HG02763 (cell line): Measurements from ENCODE around the gene TIE1.
"Not testable (repeated sequence)": the region's sequence is repeated elsewhere in the genome, so short reads cannot be mapped to it uniquely, and the experiment has no call there.

Experiments
- ATAC-seq: cut with Tn5 transposase; IDR thresholded peaks from one replicate; pipeline ENCODE4 v1.9.1; 2021; ENCODE audit warnings: mild to moderate bottlenecking, moderate library complexity; ENCODE audit not compliant: unreplicated experiment

Gene TIE1

GRCh38 chr1:43358746-43359693 lies 58.2 kb downstream of the TIE1 start, which contains the start of gene CDC20:
TSS of gene CDC20 (plus strand) at chr1:43358981. CDS start at chr1:43359216, 235 bp downstream.
- ATAC-seq: peak; percentile 91

- no peak for ATAC-seq
These were observed 58.9 kb downstream of the TIE1 start for GRCh38 chr1:43359696-43360095.

- no peak for ATAC-seq
These were observed 59.8 kb downstream of the TIE1 start for GRCh38 chr1:43360616-43361015.

DNA sequence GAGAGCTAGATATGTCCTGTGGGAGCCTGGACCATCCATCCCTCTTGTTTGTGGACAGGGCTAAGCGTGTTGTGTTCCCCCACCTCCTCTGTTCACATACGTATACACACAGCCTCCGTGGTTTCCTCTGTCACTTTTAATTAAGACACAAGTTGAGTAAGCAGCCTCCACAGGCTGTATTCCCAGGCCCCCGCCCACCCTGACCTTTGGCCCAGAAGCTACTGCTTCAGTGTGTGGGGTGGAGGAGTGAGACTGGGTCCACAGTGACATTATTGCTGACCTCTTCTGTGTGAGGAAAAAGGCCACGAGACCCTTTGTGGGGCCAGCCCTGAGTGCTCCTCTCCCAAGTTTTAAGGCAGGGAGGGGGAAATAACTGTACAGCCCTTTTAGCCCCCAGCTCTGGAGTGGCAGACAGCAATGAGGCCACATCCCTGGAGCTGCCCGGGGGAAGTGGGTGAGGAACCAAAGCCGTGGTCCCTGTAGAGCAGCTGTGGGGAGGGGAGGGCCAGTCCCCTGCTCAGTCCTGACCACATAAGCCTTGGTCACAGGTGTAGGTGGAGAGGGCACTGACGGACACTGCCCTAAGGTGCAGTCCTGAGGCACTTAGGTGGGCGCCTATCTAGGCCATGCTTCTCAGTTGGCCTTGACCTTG lies 62.6 kb downstream of the TIE1 start:
- ATAC-seq: no peak

GRCh38 chr1:43363935-43364525 lies 63.2 kb downstream of the TIE1 start:
- ATAC-seq: no peak

- no peak for ATAC-seq
These were observed 64.9 kb downstream of the TIE1 start for GRCh38 chr1:43365678-43366077.

GRCh38 chr1:43366179-43366578 lies 65.4 kb downstream of the TIE1 start:
- ATAC-seq: no peak

- no peak for ATAC-seq
These were observed 65.8 kb downstream of the TIE1 start for GRCh38 chr1:43366601-43367025.

DNA sequence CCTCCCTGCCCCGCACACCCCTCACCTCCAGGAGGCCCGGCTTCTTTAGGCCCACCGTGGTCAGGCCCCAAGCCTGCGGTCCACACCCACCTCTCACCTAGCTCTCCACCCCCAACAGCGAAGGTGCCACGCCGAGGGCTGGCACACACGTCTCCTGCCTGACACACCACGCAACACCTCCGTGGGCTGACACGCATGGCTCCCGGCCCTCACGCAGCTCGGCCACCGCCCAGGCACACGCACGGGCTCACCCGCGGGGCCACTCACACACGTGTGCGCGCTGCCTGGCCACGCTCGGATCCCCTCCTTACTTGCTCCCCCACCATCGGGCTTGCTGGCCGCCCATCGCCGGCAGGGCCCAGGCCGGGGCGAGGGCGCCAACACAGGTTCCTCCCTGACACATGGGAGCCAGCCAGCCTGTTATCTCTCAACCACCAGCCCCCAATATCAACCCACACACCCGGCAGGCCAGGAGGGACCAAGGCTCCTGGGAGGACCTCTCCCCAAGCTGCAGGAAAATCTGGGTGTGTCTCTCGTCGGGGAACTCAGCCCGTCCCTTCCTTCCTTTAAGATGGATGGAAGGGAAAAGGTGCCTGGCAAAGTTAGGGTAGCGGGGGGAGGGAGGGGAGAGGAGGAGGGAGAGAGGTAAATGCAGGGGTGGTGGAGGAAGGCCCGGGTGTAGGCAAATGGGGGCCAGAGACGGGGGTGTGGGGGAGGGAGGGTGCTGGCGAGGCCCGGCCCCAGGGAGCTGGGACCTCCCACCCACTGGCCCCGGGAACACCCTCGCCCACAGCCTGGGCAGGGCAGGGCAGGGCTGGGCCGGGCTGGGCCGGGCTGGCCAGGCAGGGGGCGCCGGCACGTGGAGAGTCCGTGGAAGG lies 66.5 kb downstream of the TIE1 start:
- peak; percentile 41 for ATAC-seq

DNA sequence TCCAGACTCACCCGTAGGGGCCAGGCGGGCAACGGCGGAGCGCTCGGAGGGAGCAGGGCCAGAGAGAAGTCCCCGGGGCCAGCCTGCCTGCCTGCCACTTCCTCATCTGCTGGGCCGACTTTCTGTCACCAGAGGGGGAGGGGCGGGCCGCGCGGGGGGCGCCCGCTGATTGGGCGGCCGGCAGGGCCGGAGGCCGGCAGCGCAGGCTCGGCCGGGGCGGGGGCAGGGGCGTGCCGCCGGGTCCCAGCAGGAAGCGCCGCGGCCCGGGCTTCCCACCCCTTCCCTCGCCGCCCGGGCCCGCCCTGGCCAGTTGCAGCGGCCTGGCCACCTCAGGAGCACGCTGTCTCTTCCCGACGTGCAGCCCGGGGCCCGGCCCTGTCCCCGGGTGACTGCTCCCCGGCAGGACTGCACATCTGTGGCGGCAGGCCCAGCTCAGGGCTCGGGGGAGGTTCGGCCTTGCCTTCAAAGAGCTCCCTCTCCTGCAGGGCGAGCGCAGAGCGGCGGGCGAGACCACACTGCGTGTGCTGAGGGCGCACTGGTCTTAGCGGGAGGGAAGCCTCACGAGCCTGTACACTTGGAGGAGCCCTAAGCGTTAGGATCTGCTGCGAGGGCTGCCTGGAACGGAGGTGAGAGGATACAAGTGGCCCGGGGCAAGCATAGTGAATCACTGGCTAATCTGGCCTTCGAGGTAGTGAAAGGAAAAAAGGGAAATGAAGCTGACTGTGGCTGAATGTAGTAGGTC lies 67.3 kb downstream of the TIE1 start, which contains the start of gene ELOVL1:
Gene ELOVL1 (minus strand): TSS at position 108 of the 742 bp plus-strand sequence. CDS start 2,402 bp downstream, outside the sequence.
- ATAC-seq: peak; percentile 68

- ATAC-seq: no peak
These were observed 67.9 kb downstream of the TIE1 start for GRCh38 chr1:43368646-43369020.

DNA sequence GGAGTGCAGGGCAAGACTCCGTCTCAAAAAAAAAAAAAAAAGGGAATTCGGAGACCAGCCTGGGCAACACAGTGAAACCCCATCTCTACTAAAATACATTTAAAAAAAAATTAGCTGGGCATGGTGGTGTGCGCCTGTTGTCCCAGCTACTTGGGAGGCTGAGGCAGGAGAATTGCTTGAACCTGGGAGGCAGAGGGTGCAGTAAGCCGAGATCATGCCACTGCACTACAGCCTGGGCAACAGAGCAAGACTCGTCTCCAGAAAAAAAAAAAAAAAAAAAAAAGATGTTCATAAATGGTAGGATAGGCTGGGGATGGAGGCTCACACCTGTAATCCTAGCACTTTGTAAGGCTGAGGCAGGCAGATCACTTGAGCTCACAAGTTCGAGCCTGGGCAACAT lies 69.0 kb downstream of the TIE1 start:
- ATAC-seq: not testable (repeated sequence)

DNA sequence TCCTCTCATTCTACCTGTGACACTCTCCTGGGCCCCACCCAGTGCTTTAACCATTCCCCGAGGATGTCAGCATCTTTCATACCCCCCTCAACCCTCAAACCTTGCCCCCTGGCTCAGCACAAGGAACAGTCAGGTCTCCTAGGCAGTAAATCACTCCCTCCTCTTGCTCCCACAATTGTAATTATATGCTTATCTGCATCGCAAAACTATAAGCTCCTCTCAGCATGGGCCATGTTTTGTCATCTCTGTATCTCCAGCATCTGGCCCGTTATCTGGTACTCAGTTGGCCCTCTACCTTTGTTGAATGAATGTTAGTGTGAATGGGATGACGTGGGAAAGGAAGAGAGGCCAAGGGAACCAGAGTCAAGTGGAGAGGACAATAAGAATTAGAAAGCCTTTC lies 69.8 kb downstream of the TIE1 start:
- ATAC-seq: no peak

GRCh38 chr1:43372172-43372571 lies 71.4 kb downstream of the TIE1 start:
- no peak for ATAC-seq
